ENCODE measurements around the gene PER2. TPM values are rescaled to one million over a fixed set of nuclear protein-coding genes. Genes with fewer than 3 reads are reported as not detected.
A peak's percentile ranks its signal among the peaks of the same experiment; 100 is the strongest.

The PER2 gene
- total and polyA plus RNA-seq, 7 experiments from 2014 or later, result 7.0 to 28.6 (median 13.5) TPM

GRCh38 chr2:238254095-238254723, 34.2 kb downstream of the PER2 start:
- H3K27me3 ChIP-seq (ENCODE audit: control insufficient read depth in 2 of 2, insufficient read depth in 2 of 2, low read length in 2 of 2), result no peaks in the 10 kb centered on the region
- no peak overlapping the region for H3K27ac ChIP-seq (ENCODE audit: low read depth, low read length)
- H3K4me1 Mint-ChIP-seq, result peaks cover 0 to 4% (median 0%) of the 10 kb centered on the region in 7 donors
- DNase-seq, result no peak
- no peak for ATAC-seq
- CTCF ChIA-PET, result interaction anchor here (0.6 to 1.0 kb wide), 3 partner anchors 10 to 67 kb away, joined by 3 read pairs; no protein-coding TSS in a partner anchor
- H3K27ac Mint-ChIP-seq, result peak overlapping the region in 2 of 9 donors; percentile 6 to 26
- H3K36me3 Mint-ChIP-seq, result peaks cover 0 to 44% (median 10%) of the 10 kb centered on the region in 5 donors
- intact Hi-C loops (cut with micrococcal nuclease), result no loop called here
- H3K27me3 Mint-ChIP-seq, result no peaks in the 10 kb centered on the region
- H3K4me3 Mint-ChIP-seq, result no peak overlapping the region
- H3K4me1 ChIP-seq (ENCODE audit: control insufficient read depth in 2 of 2, insufficient read depth in 2 of 2, low read length in 2 of 2), result no peaks in the 10 kb centered on the region
- H3K9me3 Mint-ChIP-seq, result no peaks in the 10 kb centered on the region
- no peaks in the 10 kb centered on the region for H3K9me3 ChIP-seq (ENCODE audit: control insufficient read depth in 2 of 3, low read length in 3 of 3)
- H3K36me3 ChIP-seq (ENCODE audit: control insufficient read depth in 2 of 3, insufficient read depth in 3 of 3, low read length in 3 of 3), result peaks cover 0 to 86% (median 3%) of the 10 kb centered on the region in 3 experiments
- no peak overlapping the region for H3K4me3 ChIP-seq (ENCODE audit: low read length)
- POLR2A ChIA-PET, result no interaction called here

GRCh38 chr2:238252766-238253630, 35.4 kb downstream of the PER2 start:
- Mint-ChIP-seq H3K36me3 (peaks cover 0 to 39% (median 13%) of the 10 kb centered on the region in 5 donors), H3K27ac (no peak overlapping the region), H3K4me1 (peaks cover 0 to 4% (median 0%) of the 10 kb centered on the region in 7 donors), H3K4me3 (no peak overlapping the region), H3K9me3 (no peaks in the 10 kb centered on the region), H3K27me3 (no peaks in the 10 kb centered on the region)
- ATAC-seq (no peak), DNase-seq (no peak)
- intact Hi-C loops (cut with micrococcal nuclease), result no loop called here
- ChIA-PET CTCF (interaction anchor here (0.6 to 1.0 kb wide), 2 partner anchors 13 to 65 kb away, joined by 3 read pairs; no protein-coding TSS in a partner anchor), POLR2A (no interaction called here)
- Histone ChIP-seq H3K4me1 (ENCODE audit: control insufficient read depth in 2 of 2, insufficient read depth in 2 of 2, low read length in 2 of 2) (no peaks in the 10 kb centered on the region), H3K36me3 (ENCODE audit: control insufficient read depth in 2 of 3, insufficient read depth in 3 of 3, low read length in 3 of 3) (peaks cover 0 to 76% (median 2%) of the 10 kb centered on the region in 3 experiments), H3K9me3 (ENCODE audit: control insufficient read depth in 2 of 3, low read length in 3 of 3) (no peaks in the 10 kb centered on the region), H3K27ac (ENCODE audit: low read depth, low read length) (no peak overlapping the region), H3K27me3 (ENCODE audit: control insufficient read depth in 2 of 2, insufficient read depth in 2 of 2, low read length in 2 of 2) (no peaks in the 10 kb centered on the region), H3K4me3 (ENCODE audit: low read length) (no peak overlapping the region)

GRCh38 chr2:238251986-238252385, 36.4 kb downstream of the PER2 start:
- Mint-ChIP-seq H3K27ac (no peak overlapping the region), H3K9me3 (no peaks in the 10 kb centered on the region), H3K4me3 (no peak overlapping the region), H3K27me3 (no peaks in the 10 kb centered on the region), H3K36me3 (peaks cover 0 to 46% (median 15%) of the 10 kb centered on the region in 5 donors), H3K4me1 (peaks cover 0 to 3% (median 0%) of the 10 kb centered on the region in 7 donors)
- intact Hi-C loops (cut with micrococcal nuclease), result no loop called here
- no peak for ATAC-seq
- H3K4me3 ChIP-seq (ENCODE audit: low read length), result no peak overlapping the region
- peaks cover 0 to 81% (median 4%) of the 10 kb centered on the region in 3 experiments for H3K36me3 ChIP-seq (ENCODE audit: control insufficient read depth in 2 of 3, insufficient read depth in 3 of 3, low read length in 3 of 3)
- no peaks in the 10 kb centered on the region for H3K27me3 ChIP-seq (ENCODE audit: control insufficient read depth in 2 of 2, insufficient read depth in 2 of 2, low read length in 2 of 2)
- POLR2A ChIA-PET, result no interaction called here
- no peaks in the 10 kb centered on the region for H3K9me3 ChIP-seq (ENCODE audit: control insufficient read depth in 2 of 3, low read length in 3 of 3)
- H3K27ac ChIP-seq (ENCODE audit: low read depth, low read length), result no peak overlapping the region
- no peaks in the 10 kb centered on the region for H3K4me1 ChIP-seq (ENCODE audit: control insufficient read depth in 2 of 2, insufficient read depth in 2 of 2, low read length in 2 of 2)
- CTCF ChIA-PET, result no interaction called here
- DNase-seq, result no peak

GRCh38 chr2:238251331-238251730, 37.1 kb downstream of the PER2 start:
- no peak for DNase-seq
- Mint-ChIP-seq H3K9me3 (no peaks in the 10 kb centered on the region), H3K4me3 (no peak overlapping the region), H3K27ac (no peak overlapping the region), H3K4me1 (no peaks in the 10 kb centered on the region), H3K36me3 (peaks cover 0 to 42% (median 14%) of the 10 kb centered on the region in 5 donors), H3K27me3 (no peaks in the 10 kb centered on the region)
- Histone ChIP-seq H3K4me3 (ENCODE audit: low read length) (no peak overlapping the region), H3K27me3 (ENCODE audit: control insufficient read depth in 2 of 2, insufficient read depth in 2 of 2, low read length in 2 of 2) (no peaks in the 10 kb centered on the region), H3K9me3 (ENCODE audit: control insufficient read depth in 2 of 3, low read length in 3 of 3) (no peaks in the 10 kb centered on the region), H3K36me3 (ENCODE audit: control insufficient read depth in 2 of 3, insufficient read depth in 3 of 3, low read length in 3 of 3) (peaks cover 0 to 81% (median 4%) of the 10 kb centered on the region in 3 experiments), H3K27ac (ENCODE audit: low read depth, low read length) (no peak overlapping the region), H3K4me1 (ENCODE audit: control insufficient read depth in 2 of 2, insufficient read depth in 2 of 2, low read length in 2 of 2) (no peaks in the 10 kb centered on the region)
- intact Hi-C loops (cut with micrococcal nuclease), result no loop called here
- ChIA-PET POLR2A (no interaction called here), CTCF (no interaction called here)
- no peak for ATAC-seq

GRCh38 chr2:238250896-238251295, 37.5 kb downstream of the PER2 start:
- Mint-ChIP-seq H3K4me1 (no peaks in the 10 kb centered on the region), H3K4me3 (no peak overlapping the region), H3K27me3 (no peaks in the 10 kb centered on the region), H3K27ac (no peak overlapping the region), H3K9me3 (no peaks in the 10 kb centered on the region), H3K36me3 (peaks cover 0 to 43% (median 13%) of the 10 kb centered on the region in 5 donors)
- H3K4me1 ChIP-seq (ENCODE audit: control insufficient read depth in 2 of 2, insufficient read depth in 2 of 2, low read length in 2 of 2), result no peaks in the 10 kb centered on the region
- H3K27ac ChIP-seq (ENCODE audit: low read depth, low read length), result no peak overlapping the region
- ATAC-seq, result no peak
- H3K9me3 ChIP-seq (ENCODE audit: control insufficient read depth in 2 of 3, low read length in 3 of 3), result no peaks in the 10 kb centered on the region
- H3K27me3 ChIP-seq (ENCODE audit: control insufficient read depth in 2 of 2, insufficient read depth in 2 of 2, low read length in 2 of 2), result no peaks in the 10 kb centered on the region
- intact Hi-C loops (cut with micrococcal nuclease), result no loop called here
- DNase-seq, result no peak
- POLR2A ChIA-PET, result no interaction called here
- peaks cover 0 to 80% (median 4%) of the 10 kb centered on the region in 3 experiments for H3K36me3 ChIP-seq (ENCODE audit: control insufficient read depth in 2 of 3, insufficient read depth in 3 of 3, low read length in 3 of 3)
- CTCF ChIA-PET, result no interaction called here
- H3K4me3 ChIP-seq (ENCODE audit: low read length), result no peak overlapping the region

- POLR2A ChIA-PET, result no interaction called here
- Histone ChIP-seq H3K27me3 (ENCODE audit: control insufficient read depth in 2 of 2, insufficient read depth in 2 of 2, low read length in 2 of 2) (no peaks in the 10 kb centered on the region), H3K9me3 (ENCODE audit: control insufficient read depth in 2 of 3, low read length in 3 of 3) (no peaks in the 10 kb centered on the region), H3K4me1 (ENCODE audit: control insufficient read depth in 2 of 2, insufficient read depth in 2 of 2, low read length in 2 of 2) (no peaks in the 10 kb centered on the region), H3K27ac (ENCODE audit: low read depth, low read length) (no peak overlapping the region), H3K4me3 (ENCODE audit: low read length) (no peak overlapping the region), H3K36me3 (ENCODE audit: control insufficient read depth in 2 of 3, insufficient read depth in 3 of 3, low read length in 3 of 3) (peaks cover 0 to 57% (median 4%) of the 10 kb centered on the region in 3 experiments)
- no peaks in the 10 kb centered on the region for H3K4me1 Mint-ChIP-seq
- H3K27ac Mint-ChIP-seq, result no peak overlapping the region
- CTCF ChIA-PET, result no interaction called here
- intact Hi-C loops (cut with micrococcal nuclease), result no loop called here
- H3K36me3 Mint-ChIP-seq, result peaks cover 0 to 45% (median 10%) of the 10 kb centered on the region in 5 donors
- ATAC-seq, result no peak
- DNase-seq, result no peak
- no peak overlapping the region for H3K4me3 Mint-ChIP-seq
- H3K27me3 Mint-ChIP-seq, result no peaks in the 10 kb centered on the region
- no peaks in the 10 kb centered on the region for H3K9me3 Mint-ChIP-seq
These were observed 40.5 kb downstream of the PER2 start for GRCh38 chr2:238247841-238248453.
